Activated CD4-positive, alpha-beta T cell treated with anti-CD3 and anti-CD28 coated beads for 36 hours (primary cell): ENCODE measurements around the gene TRPM8. TPM values are rescaled to one million over a fixed set of nuclear protein-coding genes. Genes with fewer than 3 reads are reported as not detected.

Experiments
- ATAC-seq: fragments of 200-7000 bp; cut with Tn5 transposase; one replicate; pipeline ENCODE4 v1.10.0; 2021; ENCODE audit warnings: mild to moderate bottlenecking, moderate library complexity
- CTCF ChIA-PET: fragments of 350-600 bp; sonication (Branson Sonifier 250); formaldehyde crosslinking; loops from one replicate; lab custom pipeline; 2021; ENCODE audit warnings: antibody characterized with exemption; lab: Charles Lee
- POLR2A ChIA-PET: fragments of 350-600 bp; sonication (Branson Sonifier 250); formaldehyde crosslinking; loops from one replicate; lab custom pipeline; 2021; ENCODE audit warnings: antibody characterized with exemption, inconsistent platforms; lab: Charles Lee
- DNase-seq: peaks from one replicate; pipeline ENCODE4 v3.0.0-alpha.2; 2020
- H3K27ac Mint-ChIP-seq: one replicate; pipeline ENCODE4 v1.8.0; 2021; ENCODE audit warnings: mixed read lengths
- H3K27me3 Mint-ChIP-seq: one replicate; pipeline ENCODE4 v1.8.0; 2021; ENCODE audit warnings: mixed read lengths
- H3K36me3 Mint-ChIP-seq: one replicate; pipeline ENCODE4 v1.8.0; 2021; ENCODE audit warnings: low read depth, mixed read lengths
- H3K4me1 Mint-ChIP-seq: one replicate; pipeline ENCODE4 v1.8.0; 2021; ENCODE audit warnings: mixed read lengths
- H3K4me3 Mint-ChIP-seq: one replicate; pipeline ENCODE4 v1.8.0; 2021; ENCODE audit warnings: mild to moderate bottlenecking, moderate library complexity, mixed read lengths
- H3K9me3 Mint-ChIP-seq: one replicate; pipeline ENCODE4 v1.8.0; 2021; ENCODE audit warnings: low read depth, mixed read lengths
- intact Hi-C, 2 experiments: fragments of 100-400 bp; cut with DNase I in 1 of 2; cut with micrococcal nuclease in 1 of 2; formaldehyde crosslinking; loops; one replicate each; pipeline versions ENCODE4 v1.14.2 to v1.15.1; 2022 to 2024; cut with DNase I, micrococcal nuclease
- total RNA-seq, 2 experiments: library from RNA; stranded (reverse); gene quantifications; one replicate each; pipeline ENCODE4 v1.2.3, GENCODE V29; 2021

TRPM8 gene
- total RNA-seq, 2 experiments from 2014 or later, result not detected

DNA sequence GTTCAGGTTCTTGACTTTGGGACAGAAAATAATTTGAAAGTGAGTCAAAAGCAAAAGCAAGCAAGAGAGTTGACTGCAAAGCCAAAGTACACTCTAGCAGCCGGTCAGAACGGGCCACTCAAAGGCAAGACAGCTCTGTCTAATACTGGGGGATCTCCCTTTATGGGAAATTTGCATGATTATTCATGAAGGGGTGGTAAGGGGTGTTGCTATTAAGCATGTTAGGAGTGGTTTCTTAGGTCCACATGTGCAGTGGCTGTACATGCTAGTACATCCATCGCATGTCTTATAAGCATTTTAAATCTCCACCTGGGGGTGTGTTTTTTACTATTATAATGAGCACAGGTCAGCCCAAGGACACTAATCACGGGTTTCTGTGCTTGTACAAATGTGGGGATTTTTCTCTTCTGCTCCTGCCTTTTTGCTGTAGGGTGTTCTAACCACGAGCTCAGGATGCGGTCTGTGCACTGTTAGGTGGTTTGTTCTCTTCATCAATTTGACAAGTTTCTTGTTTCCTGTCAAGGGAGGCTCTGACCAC lies 73.2 kb downstream of the TRPM8 start:
- ChIA-PET POLR2A (no interaction called here), CTCF (interaction anchor here (0.9 to 1.4 kb wide), 3 partner anchors 9 to 544 kb away, joined by 3 to 5 read pairs (median 4); no protein-coding TSS in a partner anchor)
- intact Hi-C loops, result loop anchor here (5.0 kb wide), 2 partner anchors 37 to 507 kb away; partner anchors contain the start of gene ARL4C (in 1 of the 2)
- Mint-ChIP-seq H3K36me3 (no peaks in the 10 kb centered on the region), H3K27ac (peak overlapping the region; percentile 28), H3K9me3 (peaks cover 6% of the 10 kb centered on the region), H3K4me1 (peaks cover 48% of the 10 kb centered on the region), H3K4me3 (peak overlapping the region; percentile 13), H3K27me3 (no peaks in the 10 kb centered on the region)
- peak; percentile 80 for DNase-seq
- ATAC-seq, result peak; percentile 92

DNA sequence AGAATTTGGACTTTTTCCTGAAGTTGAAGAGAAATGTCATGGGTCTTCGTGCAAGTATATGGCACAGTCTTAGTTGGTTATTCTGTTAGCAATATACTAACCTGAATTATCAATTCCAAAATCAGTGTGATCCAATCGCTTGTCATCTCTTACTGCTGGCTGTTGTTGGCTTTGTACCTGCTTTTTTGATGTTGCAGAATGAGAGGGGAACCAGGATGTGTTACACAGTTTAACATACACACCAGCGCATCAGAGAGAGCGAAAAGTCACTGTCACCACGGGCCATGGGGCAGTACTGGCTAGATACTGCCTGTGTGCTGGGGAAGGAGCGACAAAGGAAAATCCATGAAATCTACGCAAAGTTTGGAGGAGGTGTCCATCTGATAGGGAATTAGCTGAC lies 74.0 kb downstream of the TRPM8 start:
- Mint-ChIP-seq H3K36me3 (no peaks in the 10 kb centered on the region), H3K4me3 (no peak overlapping the region), H3K4me1 (peaks cover 50% of the 10 kb centered on the region), H3K27ac (no peak overlapping the region), H3K27me3 (no peaks in the 10 kb centered on the region), H3K9me3 (peaks cover 4% of the 10 kb centered on the region)
- intact Hi-C loops, result loop anchor here (5.0 kb wide), 2 partner anchors 36 to 506 kb away; partner anchors contain the start of gene ARL4C (in 1 of the 2)
- ATAC-seq, result no peak
- POLR2A ChIA-PET, result no interaction called here
- CTCF ChIA-PET, result no interaction called here
- no peak for DNase-seq

DNA sequence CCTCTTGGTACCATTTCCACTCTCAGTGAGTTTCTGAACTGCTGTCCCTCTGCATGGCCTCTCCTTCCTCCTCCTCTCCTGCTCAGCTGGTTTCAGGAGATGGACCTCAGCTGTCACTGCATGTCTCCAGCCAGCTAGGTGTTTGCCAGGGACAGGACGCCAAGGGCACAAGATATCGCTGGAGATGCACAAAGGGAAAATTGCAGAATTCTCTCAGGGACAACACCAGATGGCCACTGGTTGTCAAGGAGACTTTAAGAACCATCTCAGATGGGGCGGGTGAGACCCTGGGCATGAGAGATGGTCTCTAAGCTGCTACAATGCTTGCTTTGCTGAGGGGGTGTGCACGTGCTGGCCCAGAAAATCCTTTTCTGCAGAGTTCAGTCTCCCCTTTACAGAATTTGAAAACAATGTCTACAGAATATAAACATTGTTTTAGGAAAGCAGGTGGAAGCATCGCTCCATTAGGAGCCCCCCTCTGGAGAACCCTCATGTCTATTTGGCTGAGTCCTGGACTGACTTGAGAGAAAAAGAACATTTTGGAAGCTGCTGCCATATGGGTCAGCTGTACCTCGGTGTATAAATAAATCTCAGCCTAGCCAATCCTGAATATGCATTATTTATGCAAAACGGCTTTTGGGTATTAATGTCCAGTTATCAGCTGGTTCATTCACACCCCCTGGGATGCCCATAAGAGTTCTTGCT lies 75.5 kb downstream of the TRPM8 start:
- H3K4me1 Mint-ChIP-seq, result peaks cover 55% of the 10 kb centered on the region
- ATAC-seq (no peak), DNase-seq (no peak)
- peaks cover 4% of the 10 kb centered on the region for H3K9me3 Mint-ChIP-seq
- intact Hi-C loops, result loop anchor here (1.0 to 5.0 kb wide), 3 partner anchors 9 to 505 kb away; partner anchors contain the start of gene ARL4C (in 1 of the 2)
- CTCF ChIA-PET, result interaction anchor here (0.8 kb wide), 1 partner anchor 17 kb away, joined by 3 read pairs; no protein-coding TSS in a partner anchor
- H3K4me3 Mint-ChIP-seq, result no peak overlapping the region
- no peaks in the 10 kb centered on the region for H3K27me3 Mint-ChIP-seq
- H3K36me3 Mint-ChIP-seq, result no peaks in the 10 kb centered on the region
- H3K27ac Mint-ChIP-seq, result no peak overlapping the region
- POLR2A ChIA-PET, result no interaction called here

DNA sequence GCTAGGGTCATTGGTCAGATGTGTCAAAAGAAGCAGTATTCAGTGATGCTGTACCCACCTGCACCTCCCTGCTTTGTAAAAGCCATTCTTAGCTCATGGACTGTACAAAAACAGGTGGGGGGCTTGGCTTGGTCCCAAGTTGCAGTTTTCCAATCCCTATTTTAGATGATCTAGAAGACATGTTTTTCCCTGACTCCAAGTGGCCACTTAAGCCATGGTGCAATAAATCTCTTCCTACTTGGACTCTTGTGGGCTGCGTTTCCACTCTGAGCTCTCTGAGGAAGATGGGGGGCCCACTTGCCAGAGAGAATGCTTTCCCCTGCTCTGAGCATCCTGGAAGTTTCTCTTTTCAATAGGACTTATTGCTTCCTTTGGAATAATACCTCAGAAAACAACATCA lies 76.3 kb downstream of the TRPM8 start:
- H3K4me1 Mint-ChIP-seq, result peaks cover 49% of the 10 kb centered on the region
- no peaks in the 10 kb centered on the region for H3K36me3 Mint-ChIP-seq
- H3K4me3 Mint-ChIP-seq, result no peak overlapping the region
- intact Hi-C loops, result loop anchor here (5.0 kb wide), 2 partner anchors 34 to 504 kb away; partner anchors contain the start of gene ARL4C (in 1 of the 2)
- H3K27ac Mint-ChIP-seq, result no peak overlapping the region
- ChIA-PET CTCF (no interaction called here), POLR2A (no interaction called here)
- no peak for DNase-seq
- H3K9me3 Mint-ChIP-seq, result no peaks in the 10 kb centered on the region
- no peak for ATAC-seq
- H3K27me3 Mint-ChIP-seq, result no peaks in the 10 kb centered on the region

DNA sequence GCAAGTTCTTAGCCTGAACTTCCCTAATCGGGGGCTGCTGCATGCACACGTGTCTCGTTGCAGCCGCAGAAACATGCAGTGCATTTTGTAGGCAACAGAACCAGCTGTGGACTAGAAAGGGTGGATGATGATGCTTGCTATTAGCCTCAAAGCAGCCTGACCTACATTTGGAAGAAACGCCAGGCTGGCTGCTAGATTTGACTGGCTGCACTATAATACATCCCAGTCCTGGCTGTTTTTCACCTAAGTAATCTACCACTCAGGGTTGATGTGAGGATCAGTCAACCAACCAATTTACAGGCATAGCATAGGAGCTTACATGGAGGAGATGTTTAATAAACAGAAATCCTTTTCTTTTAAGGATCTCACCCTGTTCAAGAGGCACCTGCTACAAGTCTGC lies 77.0 kb downstream of the TRPM8 start:
- peaks cover 43% of the 10 kb centered on the region for H3K4me1 Mint-ChIP-seq
- H3K27ac Mint-ChIP-seq, result no peak overlapping the region
- H3K27me3 Mint-ChIP-seq, result no peaks in the 10 kb centered on the region
- no peaks in the 10 kb centered on the region for H3K9me3 Mint-ChIP-seq
- ChIA-PET CTCF (no interaction called here), POLR2A (no interaction called here)
- no peak for DNase-seq
- H3K36me3 Mint-ChIP-seq, result no peaks in the 10 kb centered on the region
- H3K4me3 Mint-ChIP-seq, result no peak overlapping the region
- intact Hi-C loops, result loop anchor here (5.0 kb wide), 2 partner anchors 33 to 503 kb away; partner anchors contain the start of gene ARL4C (in 1 of the 2)
- ATAC-seq, result no peak

DNA sequence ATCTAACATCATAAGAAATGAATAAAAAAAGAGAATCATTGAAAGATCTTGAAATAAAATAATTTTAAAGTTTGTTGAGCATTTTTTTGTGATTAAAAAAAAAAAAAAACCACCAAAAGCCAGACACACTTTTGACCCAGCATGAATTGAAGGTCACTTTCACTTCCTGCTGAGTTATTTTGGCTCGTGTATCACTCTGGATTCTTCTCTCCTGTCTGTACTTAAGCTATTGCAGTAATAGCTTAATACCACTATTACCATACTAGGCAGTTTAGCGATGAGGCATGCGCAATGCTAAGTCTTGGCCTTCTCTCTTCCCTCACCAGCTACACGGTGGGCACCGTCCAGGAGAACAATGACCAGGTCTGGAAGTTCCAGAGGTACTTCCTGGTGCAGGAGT lies 78.8 kb downstream of the TRPM8 start:
- ChIA-PET POLR2A (no interaction called here), CTCF (no interaction called here)
- peaks cover 29% of the 10 kb centered on the region for H3K4me1 Mint-ChIP-seq
- ATAC-seq, result no peak
- H3K36me3 Mint-ChIP-seq, result no peaks in the 10 kb centered on the region
- H3K27me3 Mint-ChIP-seq, result no peaks in the 10 kb centered on the region
- intact Hi-C loops, result no loop called here
- no peak overlapping the region for H3K4me3 Mint-ChIP-seq
- H3K9me3 Mint-ChIP-seq, result no peaks in the 10 kb centered on the region
- no peak for DNase-seq
- H3K27ac Mint-ChIP-seq, result no peak overlapping the region

DNA sequence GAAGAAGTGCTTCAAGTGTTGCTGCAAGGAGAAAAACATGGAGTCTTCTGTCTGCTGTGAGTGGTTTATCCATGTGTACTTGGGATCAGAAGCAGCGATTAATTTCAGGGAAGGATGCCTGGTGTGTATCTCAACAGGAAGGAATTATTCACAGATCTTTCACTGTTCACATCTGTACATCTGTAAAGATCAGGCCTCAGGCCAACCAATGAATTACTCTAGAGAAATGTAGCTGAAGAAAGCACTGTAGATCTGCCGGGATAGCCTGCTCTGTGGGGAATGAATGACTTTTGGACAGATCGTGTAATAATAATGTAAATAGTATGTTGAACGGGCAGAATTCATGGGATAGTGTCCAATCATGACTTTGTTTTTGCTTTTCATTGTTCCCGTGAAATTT lies 79.3 kb downstream of the TRPM8 start:
- peaks cover 29% of the 10 kb centered on the region for H3K4me1 Mint-ChIP-seq
- intact Hi-C loops, result no loop called here
- H3K4me3 Mint-ChIP-seq, result no peak overlapping the region
- no peak overlapping the region for H3K27ac Mint-ChIP-seq
- no peak for ATAC-seq
- no peaks in the 10 kb centered on the region for H3K9me3 Mint-ChIP-seq
- H3K27me3 Mint-ChIP-seq, result no peaks in the 10 kb centered on the region
- POLR2A ChIA-PET, result no interaction called here
- CTCF ChIA-PET, result no interaction called here
- H3K36me3 Mint-ChIP-seq, result no peaks in the 10 kb centered on the region
- no peak for DNase-seq

DNA sequence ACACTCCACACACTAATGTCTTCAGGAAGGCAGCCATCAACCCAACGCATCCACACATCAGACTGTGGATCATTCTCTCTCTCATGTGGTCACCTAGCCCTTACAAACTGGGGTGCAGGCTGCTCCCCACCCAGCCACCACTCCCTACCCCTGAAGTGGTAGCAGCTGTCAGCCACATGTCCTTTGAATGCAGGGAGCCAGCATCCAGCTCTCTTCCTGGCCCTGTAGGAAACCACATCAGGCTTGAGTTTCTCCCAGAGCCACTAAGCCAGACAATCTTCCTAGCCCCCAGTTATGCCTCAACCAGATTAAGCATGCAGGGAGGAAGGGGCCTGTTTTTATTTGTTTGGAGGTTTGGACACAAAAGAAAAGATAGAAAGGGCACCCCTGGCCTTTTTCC lies 80.5 kb downstream of the TRPM8 start:
- no peak overlapping the region for H3K4me3 Mint-ChIP-seq
- intact Hi-C loops, result no loop called here
- CTCF ChIA-PET, result no interaction called here
- no peaks in the 10 kb centered on the region for H3K36me3 Mint-ChIP-seq
- POLR2A ChIA-PET, result no interaction called here
- ATAC-seq (no peak), DNase-seq (no peak)
- H3K9me3 Mint-ChIP-seq, result no peaks in the 10 kb centered on the region
- H3K27ac Mint-ChIP-seq, result no peak overlapping the region
- H3K4me1 Mint-ChIP-seq, result peaks cover 27% of the 10 kb centered on the region
- no peaks in the 10 kb centered on the region for H3K27me3 Mint-ChIP-seq

DNA sequence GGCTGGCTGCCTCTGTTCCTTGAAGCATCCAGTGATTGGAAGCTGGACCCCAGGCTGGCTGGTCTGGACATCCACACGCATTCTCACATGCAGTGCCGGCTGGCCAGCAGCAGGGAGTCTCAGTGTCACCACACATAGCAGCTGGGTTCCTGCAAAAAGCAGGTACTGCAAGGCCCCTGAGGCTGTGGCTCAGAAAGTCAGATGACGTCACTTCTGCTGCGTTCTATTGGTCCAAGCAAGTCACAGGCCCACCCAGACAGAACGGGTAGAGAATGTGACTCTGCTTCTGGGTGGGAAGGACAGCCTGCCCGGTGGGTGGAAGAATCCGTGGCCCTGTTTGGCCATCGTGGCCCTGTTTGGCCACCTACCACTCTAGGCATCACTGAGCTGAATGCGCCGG lies 82.0 kb downstream of the TRPM8 start:
- no peak overlapping the region for H3K27ac Mint-ChIP-seq
- ATAC-seq, result no peak
- no peak overlapping the region for H3K4me3 Mint-ChIP-seq
- CTCF ChIA-PET, result no interaction called here
- intact Hi-C loops, result no loop called here
- POLR2A ChIA-PET, result no interaction called here
- DNase-seq, result no peak
- no peaks in the 10 kb centered on the region for H3K27me3 Mint-ChIP-seq
- no peaks in the 10 kb centered on the region for H3K36me3 Mint-ChIP-seq
- H3K4me1 Mint-ChIP-seq, result peaks cover 27% of the 10 kb centered on the region
- H3K9me3 Mint-ChIP-seq, result no peaks in the 10 kb centered on the region

DNA sequence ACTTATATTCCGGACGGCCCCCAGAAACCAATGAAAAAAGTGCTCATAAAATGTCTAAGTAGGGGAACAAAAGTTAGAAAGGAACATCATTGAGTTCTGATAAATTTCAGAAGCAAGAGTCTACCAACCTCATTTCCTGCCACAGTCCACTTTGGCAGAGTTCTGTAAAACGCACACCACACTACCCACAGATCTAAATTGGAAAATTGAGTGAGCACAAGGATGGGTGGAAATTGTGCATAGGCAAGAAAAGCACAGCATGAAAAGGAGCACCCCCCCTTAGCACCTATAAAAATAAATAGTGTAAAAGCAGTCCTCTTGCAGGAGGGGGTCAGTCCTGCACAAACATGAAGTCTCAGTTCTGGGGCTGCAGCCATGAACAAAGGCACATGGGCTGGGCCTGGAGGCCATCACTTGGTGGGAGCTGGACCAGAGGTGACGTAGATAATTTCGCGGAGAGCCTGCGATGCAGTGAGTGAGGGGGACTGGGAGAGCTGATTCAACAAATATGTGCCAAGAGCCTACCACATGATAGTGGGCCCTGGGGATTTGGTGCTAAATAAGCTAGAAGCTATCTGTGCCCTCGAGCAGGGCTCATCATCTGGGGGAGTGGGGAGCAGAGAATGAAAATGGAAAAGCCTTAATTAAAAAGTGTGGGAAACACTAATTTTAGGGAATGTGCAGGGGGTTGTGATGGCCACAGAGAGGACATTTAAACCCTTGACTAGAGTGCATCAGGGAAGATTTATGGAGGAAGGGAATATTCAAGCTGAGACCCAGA lies 84.4 kb downstream of the TRPM8 start:
- H3K9me3 Mint-ChIP-seq, result no peaks in the 10 kb centered on the region
- DNase-seq, result no peak
- H3K27ac Mint-ChIP-seq, result peak overlapping the region; percentile 72
- no peaks in the 10 kb centered on the region for H3K36me3 Mint-ChIP-seq
- ChIA-PET CTCF (no interaction called here), POLR2A (interaction anchor here (0.6 kb wide), 1 partner anchor 63 kb away, joined by 3 read pairs; no protein-coding TSS in a partner anchor)
- H3K4me3 Mint-ChIP-seq, result no peak overlapping the region
- ATAC-seq, result peak; percentile 48
- H3K27me3 Mint-ChIP-seq, result no peaks in the 10 kb centered on the region
- intact Hi-C loops, result loop anchor here in 1 of 2 experiments (1.0 kb wide), 1 partner anchor 9 kb away; no protein-coding TSS in a partner anchor
- peaks cover 24% of the 10 kb centered on the region for H3K4me1 Mint-ChIP-seq

DNA sequence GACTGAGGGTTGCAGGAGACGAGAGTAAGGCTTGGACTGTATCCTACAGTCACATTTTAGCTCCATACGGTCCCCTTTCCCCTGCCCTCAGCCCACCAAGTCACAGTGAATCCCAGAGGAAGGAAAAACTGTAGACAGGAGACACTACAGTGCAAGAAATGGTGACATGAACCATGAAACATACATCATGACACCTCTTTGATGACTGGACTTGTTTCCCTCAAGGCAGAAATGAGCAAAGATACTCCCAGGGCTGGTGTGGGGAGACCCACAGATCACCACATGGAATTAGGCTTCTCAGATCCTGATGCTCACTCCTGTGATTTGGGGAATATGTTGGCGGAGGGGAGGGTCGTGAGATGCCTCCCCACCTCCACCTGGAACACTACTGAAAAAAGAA lies 85.1 kb downstream of the TRPM8 start:
- no peak for DNase-seq
- Mint-ChIP-seq H3K36me3 (no peaks in the 10 kb centered on the region), H3K9me3 (no peaks in the 10 kb centered on the region), H3K27ac (no peak overlapping the region), H3K27me3 (no peaks in the 10 kb centered on the region), H3K4me1 (peaks cover 23% of the 10 kb centered on the region), H3K4me3 (no peak overlapping the region)
- CTCF ChIA-PET, result no interaction called here
- intact Hi-C loops, result no loop called here
- POLR2A ChIA-PET, result interaction anchor here (0.6 kb wide), 1 partner anchor 64 kb away, joined by 3 read pairs; no protein-coding TSS in a partner anchor
- ATAC-seq, result no peak
